Skeletal muscle satellite cell (primary cell): ENCODE measurements around the gene ZDHHC17.

Experiments
- H3K27me3 ChIP-seq: 2 replicates; pipeline ENCODE4 v1.7.0; 2013; ENCODE audit warnings: low read length; ENCODE audit not compliant: control insufficient read depth, insufficient read depth
- H3K36me3 ChIP-seq: 2 replicates; pipeline ENCODE4 v1.7.0; 2013; ENCODE audit warnings: mild to moderate bottlenecking, control low read depth, low read length; ENCODE audit not compliant: insufficient read depth
- H3K4me1 ChIP-seq: 2 replicates; pipeline ENCODE4 v1.7.0; 2013; ENCODE audit warnings: low read length; ENCODE audit not compliant: control insufficient read depth, insufficient read depth
- H3K4me2 ChIP-seq: 2 replicates; pipeline ENCODE4 v1.7.0; 2013; ENCODE audit warnings: mild to moderate bottlenecking, low read length
- H3K4me3 ChIP-seq: 2 replicates; pipeline ENCODE4 v1.7.0; 2013; ENCODE audit warnings: low read length
- H3K9ac ChIP-seq: 2 replicates; pipeline ENCODE4 v1.7.0; 2013; ENCODE audit warnings: mild to moderate bottlenecking, low read depth, low read length, moderate library complexity
- H3K9me3 ChIP-seq: replicated peaks from 2 replicates; pipeline ENCODE4 v1.7.0; 2013; ENCODE audit warnings: mild to moderate bottlenecking, control low read depth, low read length

The ZDHHC17 gene

GRCh38 chr12:76792828-76793227 is 28.9 kb downstream of the ZDHHC17 start:
- H3K4me1 ChIP-seq: no peaks in the 10 kb centered on the region
- H3K36me3 ChIP-seq: no peaks in the 10 kb centered on the region
- no peaks in the 10 kb centered on the region for H3K27me3 ChIP-seq
- H3K9ac ChIP-seq: no peak overlapping the region
- H3K9me3 ChIP-seq: no peaks in the 10 kb centered on the region
- H3K4me3 ChIP-seq: no peak overlapping the region
- no peak overlapping the region for H3K4me2 ChIP-seq

DNA sequence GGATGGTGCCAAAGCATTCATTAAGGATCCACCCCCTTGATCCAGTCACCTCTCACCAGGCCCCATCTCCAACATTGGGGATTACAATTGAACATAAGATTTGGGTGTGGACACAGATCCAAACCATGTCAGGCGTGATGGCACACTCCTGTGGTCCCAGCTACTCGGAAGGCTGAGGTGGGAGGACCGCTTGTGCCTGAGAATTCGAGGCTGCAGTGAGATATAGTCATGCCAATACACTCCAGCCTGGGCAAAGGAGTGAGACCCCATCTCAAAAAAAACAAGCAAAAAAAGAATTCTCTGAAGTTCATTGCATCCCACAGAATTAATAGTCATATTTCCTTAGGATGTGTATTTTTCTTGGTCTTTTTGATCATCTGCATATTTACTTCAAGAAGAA is 34.9 kb downstream of the ZDHHC17 start:
- Histone ChIP-seq H3K4me2 (no peak overlapping the region), H3K9ac (no peak overlapping the region), H3K4me3 (no peak overlapping the region), H3K9me3 (no peaks in the 10 kb centered on the region), H3K4me1 (no peaks in the 10 kb centered on the region), H3K36me3 (peaks cover 8% of the 10 kb centered on the region), H3K27me3 (no peaks in the 10 kb centered on the region)

DNA sequence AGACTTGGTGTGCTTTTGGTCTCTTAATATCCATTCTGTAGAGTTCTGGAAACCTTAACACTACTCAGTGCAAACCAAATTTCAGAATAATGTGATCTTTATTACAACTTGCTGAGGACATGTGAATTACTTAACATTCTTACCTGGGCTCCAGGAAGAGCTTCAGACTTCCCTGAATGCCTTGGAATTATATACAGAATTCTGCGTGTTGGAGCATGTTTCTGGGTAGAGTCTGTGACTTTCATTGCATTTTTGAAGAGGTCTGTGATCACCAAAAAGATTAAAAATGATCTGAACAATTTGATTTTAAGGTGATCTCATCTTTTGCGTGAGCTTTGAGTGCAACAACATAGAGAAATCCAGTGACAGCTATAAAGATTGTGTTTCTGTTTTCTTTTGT is 35.4 kb downstream of the ZDHHC17 start:
- Histone ChIP-seq H3K4me2 (no peak overlapping the region), H3K4me1 (no peaks in the 10 kb centered on the region), H3K9me3 (no peaks in the 10 kb centered on the region), H3K4me3 (no peak overlapping the region), H3K27me3 (no peaks in the 10 kb centered on the region), H3K36me3 (peaks cover 8% of the 10 kb centered on the region), H3K9ac (no peak overlapping the region)

DNA sequence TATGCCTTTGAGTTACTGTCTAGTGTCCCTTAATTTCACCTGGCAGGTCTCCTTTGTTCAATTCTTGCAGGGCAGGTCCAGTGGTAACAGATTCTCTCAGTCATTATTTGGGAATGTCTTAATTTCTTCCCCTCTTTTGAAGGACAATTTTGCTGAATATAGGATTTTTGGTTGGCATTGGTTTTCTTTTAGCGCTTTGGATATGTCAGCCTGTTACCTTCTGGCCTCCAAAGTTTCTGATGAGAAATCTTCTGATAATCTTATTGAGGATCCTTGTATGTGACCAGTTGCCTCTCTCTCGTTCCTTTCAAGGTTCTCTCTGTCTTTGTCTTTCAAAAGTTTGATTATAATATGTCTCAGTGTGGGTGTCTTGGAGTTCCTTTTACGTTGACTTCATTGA is 38.1 kb downstream of the ZDHHC17 start:
- H3K4me3 ChIP-seq: no peak overlapping the region
- H3K27me3 ChIP-seq: no peaks in the 10 kb centered on the region
- no peaks in the 10 kb centered on the region for H3K4me1 ChIP-seq
- peaks cover 21% of the 10 kb centered on the region for H3K36me3 ChIP-seq
- no peaks in the 10 kb centered on the region for H3K9me3 ChIP-seq
- H3K4me2 ChIP-seq: no peak overlapping the region
- H3K9ac ChIP-seq: no peak overlapping the region

DNA sequence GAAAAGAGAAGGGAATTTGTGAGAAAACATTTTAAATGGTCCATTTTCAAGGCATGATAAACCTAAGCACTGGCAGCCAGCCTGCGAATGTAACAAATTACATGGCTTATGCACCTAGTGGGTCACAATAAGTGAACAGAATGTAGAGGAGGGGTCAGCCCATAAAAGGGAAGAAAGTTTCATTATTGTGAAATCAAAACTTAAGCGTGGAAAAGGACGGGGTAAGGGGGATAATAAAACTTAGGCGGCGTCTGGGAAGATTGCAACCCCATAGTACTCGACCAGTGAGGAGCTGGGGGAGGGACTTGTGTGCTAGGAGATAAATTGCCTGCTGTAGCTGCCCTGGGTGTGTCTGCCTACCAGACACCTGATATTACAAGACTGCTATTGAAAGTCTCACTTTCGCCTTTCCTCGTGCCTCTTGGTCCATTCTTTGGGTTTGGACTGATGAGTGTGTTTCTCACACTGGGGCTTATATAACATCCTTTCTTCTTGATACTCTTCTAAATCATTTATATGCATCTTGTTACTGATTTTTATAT is 40.6 kb downstream of the ZDHHC17 start:
- H3K4me1 ChIP-seq: no peaks in the 10 kb centered on the region
- no peaks in the 10 kb centered on the region for H3K9me3 ChIP-seq
- H3K27me3 ChIP-seq: no peaks in the 10 kb centered on the region
- no peak overlapping the region for H3K4me2 ChIP-seq
- H3K36me3 ChIP-seq: peaks cover 20% of the 10 kb centered on the region
- H3K4me3 ChIP-seq: no peak overlapping the region
- no peak overlapping the region for H3K9ac ChIP-seq

- H3K4me1 ChIP-seq: no peaks in the 10 kb centered on the region
- no peak overlapping the region for H3K9ac ChIP-seq
- H3K9me3 ChIP-seq: no peaks in the 10 kb centered on the region
- H3K4me2 ChIP-seq: no peak overlapping the region
- peaks cover 13% of the 10 kb centered on the region for H3K36me3 ChIP-seq
- H3K27me3 ChIP-seq: no peaks in the 10 kb centered on the region
- no peak overlapping the region for H3K4me3 ChIP-seq
Measured at GRCh38 chr12:76810671-76811419, 46.9 kb downstream of the ZDHHC17 start.

- peaks cover 6% of the 10 kb centered on the region for H3K36me3 ChIP-seq
- no peaks in the 10 kb centered on the region for H3K27me3 ChIP-seq
- H3K4me1 ChIP-seq: no peaks in the 10 kb centered on the region
- no peak overlapping the region for H3K9ac ChIP-seq
- no peaks in the 10 kb centered on the region for H3K9me3 ChIP-seq
- no peak overlapping the region for H3K4me3 ChIP-seq
- H3K4me2 ChIP-seq: no peak overlapping the region
Measured at GRCh38 chr12:76811976-76812375, 48.1 kb downstream of the ZDHHC17 start.

GRCh38 chr12:76813265-76813664 is 49.4 kb downstream of the ZDHHC17 start:
- Histone ChIP-seq H3K9me3 (no peaks in the 10 kb centered on the region), H3K9ac (no peak overlapping the region), H3K4me2 (no peak overlapping the region)

GRCh38 chr12:76813972-76814371 is 50.1 kb downstream of the ZDHHC17 start:
- no peak overlapping the region for H3K4me3 ChIP-seq
- H3K36me3 ChIP-seq: peaks cover 3% of the 10 kb centered on the region
- H3K9ac ChIP-seq: no peak overlapping the region
- no peak overlapping the region for H3K4me2 ChIP-seq
- no peaks in the 10 kb centered on the region for H3K27me3 ChIP-seq
- no peaks in the 10 kb centered on the region for H3K4me1 ChIP-seq
- no peaks in the 10 kb centered on the region for H3K9me3 ChIP-seq

More at GRCh38 chr12:76813265-76813664, 49.4 kb downstream of the ZDHHC17 start:
- no peaks in the 10 kb centered on the region for H3K27me3 ChIP-seq
- H3K36me3 ChIP-seq: peaks cover 2% of the 10 kb centered on the region
- no peak overlapping the region for H3K4me3 ChIP-seq
- no peaks in the 10 kb centered on the region for H3K4me1 ChIP-seq

GRCh38 chr12:76820888-76821482 is 57.1 kb downstream of the ZDHHC17 start:
- Histone ChIP-seq H3K36me3 (peaks cover 3% of the 10 kb centered on the region), H3K4me1 (no peaks in the 10 kb centered on the region), H3K27me3 (no peaks in the 10 kb centered on the region), H3K4me3 (no peak overlapping the region), H3K4me2 (no peak overlapping the region), H3K9me3 (no peaks in the 10 kb centered on the region), H3K9ac (no peak overlapping the region)

DNA sequence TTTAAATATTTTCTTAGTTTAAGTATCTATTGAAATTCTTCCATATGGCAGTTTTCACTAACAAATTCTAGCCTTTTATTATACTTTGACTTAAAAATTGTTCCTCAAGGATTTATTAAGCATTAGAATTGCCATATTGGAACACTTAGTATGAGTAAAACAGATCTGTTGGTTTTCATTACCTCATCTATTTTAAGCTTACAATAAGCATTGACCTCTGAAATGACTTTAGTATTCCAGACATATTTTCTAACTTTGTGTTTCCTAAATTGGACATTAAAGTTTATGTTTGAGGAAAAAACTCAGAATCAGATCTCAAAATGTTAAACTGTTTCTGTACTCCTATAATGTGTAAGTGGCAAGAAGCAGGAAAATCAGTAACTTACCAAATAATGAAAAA is 66.5 kb downstream of the ZDHHC17 start:
- H3K36me3 ChIP-seq: peaks cover 32% of the 10 kb centered on the region
- H3K9ac ChIP-seq: no peak overlapping the region
- no peak overlapping the region for H3K4me3 ChIP-seq
- H3K4me1 ChIP-seq: no peaks in the 10 kb centered on the region
- H3K27me3 ChIP-seq: no peaks in the 10 kb centered on the region
- no peaks in the 10 kb centered on the region for H3K9me3 ChIP-seq
- H3K4me2 ChIP-seq: no peak overlapping the region

- Histone ChIP-seq H3K4me3 (no peak overlapping the region), H3K4me2 (no peak overlapping the region)
Measured at GRCh38 chr12:76836633-76837032, 72.7 kb downstream of the ZDHHC17 start.

More at GRCh38 chr12:76836633-76837032, 72.7 kb downstream of the ZDHHC17 start:
- Histone ChIP-seq H3K9ac (no peak overlapping the region), H3K36me3 (peaks cover 18% of the 10 kb centered on the region), H3K9me3 (no peaks in the 10 kb centered on the region), H3K27me3 (no peaks in the 10 kb centered on the region), H3K4me1 (no peaks in the 10 kb centered on the region)
